Measurements from ENCODE around the gene IL1RAP.

DNA sequence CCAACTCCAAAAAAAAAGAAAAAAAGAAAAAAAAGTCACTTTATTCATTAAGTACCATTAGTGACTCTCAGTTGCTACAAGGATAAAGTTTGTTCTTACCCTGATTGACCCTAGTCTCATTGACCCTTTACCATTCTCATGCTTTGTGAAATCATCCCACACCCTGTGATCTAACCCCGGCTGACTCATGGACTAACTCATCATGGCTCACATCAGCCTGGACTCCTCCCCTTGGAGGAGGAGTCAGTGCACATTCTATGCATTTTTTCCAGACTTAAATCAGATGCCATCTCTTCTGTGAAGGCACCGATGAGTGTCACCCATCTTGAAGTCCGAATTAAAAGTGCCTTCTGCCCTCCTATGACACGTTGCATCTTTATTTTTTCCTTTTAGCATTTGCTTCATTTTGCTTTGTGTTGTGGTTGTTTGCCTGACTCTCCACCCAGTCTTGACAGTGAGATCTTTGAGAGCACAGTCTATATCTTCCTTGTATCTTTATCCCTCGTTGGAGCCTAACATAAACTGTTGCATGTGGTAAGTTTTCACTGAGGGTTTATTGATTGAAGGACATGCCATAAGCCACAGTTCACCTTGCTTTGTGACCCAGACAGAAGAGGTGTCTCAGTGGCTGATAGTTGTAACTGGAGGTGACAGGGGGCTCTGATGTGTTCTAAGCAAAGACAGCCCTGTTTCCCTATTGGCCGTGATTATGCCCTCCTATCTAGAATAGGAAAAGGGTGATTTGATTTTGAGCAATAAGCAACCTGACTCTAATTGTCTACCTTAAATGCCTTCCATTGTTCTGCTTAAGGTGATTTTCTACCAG, 72.1 kb downstream of the IL1RAP start:
- TF ChIP-seq, protein P1, sequence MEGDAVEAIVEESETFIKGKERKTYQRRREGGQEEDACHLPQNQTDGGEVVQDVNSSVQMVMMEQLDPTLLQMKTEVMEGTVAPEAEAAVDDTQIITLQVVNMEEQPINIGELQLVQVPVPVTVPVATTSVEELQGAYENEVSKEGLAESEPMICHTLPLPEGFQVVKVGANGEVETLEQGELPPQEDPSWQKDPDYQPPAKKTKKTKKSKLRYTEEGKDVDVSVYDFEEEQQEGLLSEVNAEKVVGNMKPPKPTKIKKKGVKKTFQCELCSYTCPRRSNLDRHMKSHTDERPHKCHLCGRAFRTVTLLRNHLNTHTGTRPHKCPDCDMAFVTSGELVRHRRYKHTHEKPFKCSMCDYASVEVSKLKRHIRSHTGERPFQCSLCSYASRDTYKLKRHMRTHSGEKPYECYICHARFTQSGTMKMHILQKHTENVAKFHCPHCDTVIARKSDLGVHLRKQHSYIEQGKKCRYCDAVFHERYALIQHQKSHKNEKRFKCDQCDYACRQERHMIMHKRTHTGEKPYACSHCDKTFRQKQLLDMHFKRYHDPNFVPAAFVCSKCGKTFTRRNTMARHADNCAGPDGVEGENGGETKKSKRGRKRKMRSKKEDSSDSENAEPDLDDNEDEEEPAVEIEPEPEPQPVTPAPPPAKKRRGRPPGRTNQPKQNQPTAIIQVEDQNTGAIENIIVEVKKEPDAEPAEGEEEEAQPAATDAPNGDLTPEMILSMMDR (IDR thresholded peaks at IDR 0.05 in 8 of 11, conservative IDR thresholded peaks at IDR 0.05 in 3 of 11), result no peak
- TF ChIP-seq POLR2AphosphoS5 (IDR thresholded peaks at IDR 0.05), result peak in 1 of 3 donors; percentile 56

Data from spleen (tissue), 7 donors.